ENCODE data around the gene TMPRSS7.

- TF ChIP-seq CTCF (IDR thresholded peaks at IDR 0.05) = no peak
- no peak for TF ChIP-seq POLR2A (IDR thresholded peaks at IDR 0.05)
Measured at GRCh38 chr3:112048911-112049310, 14.4 kb downstream of the TMPRSS7 start.
